PFSK-1 (cell line): ENCODE results near the gene TEX19.

ENCODE experiments used
- FOXP2 ChIP-seq: optimal IDR thresholded peaks from 2 replicates; pipeline ENCODE3; 2011; ENCODE audit warnings: borderline replicate concordance, control low read depth, inconsistent platforms; ENCODE audit not compliant: insufficient read depth; ENCODE audit errors: extremely low read length, extremely low read depth
- POLR2AphosphoS5 ChIP-seq: IDR thresholded peaks from 2 replicates; pipeline ENCODE4 v1.6.1; 2012; ENCODE audit warnings: low read depth, mild to moderate bottlenecking, control low read depth, low read length, moderate library complexity
- REST ChIP-seq, 2 experiments: IDR thresholded peaks; 2 replicates each; pipeline versions ENCODE4 v1.6.1 to v1.8.0; 2011 to 2012; ENCODE audit warnings: low read depth in 2 of 2, low read length in 2 of 2, control low read depth in 1 of 2, inconsistent platforms in 1 of 2, mild to moderate bottlenecking in 1 of 2, moderate library complexity in 1 of 2; ENCODE audit not compliant: insufficient read depth in 1 of 2
- SIN3A ChIP-seq: IDR thresholded peaks from 2 replicates; pipeline ENCODE4 v1.6.1; 2012; ENCODE audit warnings: mild to moderate bottlenecking, low read length, moderate library complexity, borderline replicate concordance; ENCODE audit not compliant: insufficient read depth
- TAF1 ChIP-seq: IDR thresholded peaks from 2 replicates; pipeline ENCODE4 v1.6.1; 2012; ENCODE audit warnings: low read length, control low read depth, borderline replicate concordance; ENCODE audit not compliant: insufficient read depth

TEX19 gene

GRCh38 chr17:82316651-82317393 is 42.2 kb upstream of the TEX19 start:
- no peak for TF ChIP-seq SIN3A

- no peak for TF ChIP-seq REST (IDR thresholded peaks at IDR 0.05; ENCODE audit: insufficient read depth in 1 of 2, low read depth in 2 of 2, low read length in 2 of 2)
- TF ChIP-seq FOXP2: no peak
- TF ChIP-seq SIN3A: no peak
- no peak for TF ChIP-seq POLR2AphosphoS5
- no peak for TF ChIP-seq TAF1
Observed at GRCh38 chr17:82317394-82318168, 41.5 kb upstream of the TEX19 start, which contains the start of gene CD7. Gene CD7 (minus strand): TSS chr17:82317608. CDS start chr17:82317495, 113 bp downstream.

DNA sequence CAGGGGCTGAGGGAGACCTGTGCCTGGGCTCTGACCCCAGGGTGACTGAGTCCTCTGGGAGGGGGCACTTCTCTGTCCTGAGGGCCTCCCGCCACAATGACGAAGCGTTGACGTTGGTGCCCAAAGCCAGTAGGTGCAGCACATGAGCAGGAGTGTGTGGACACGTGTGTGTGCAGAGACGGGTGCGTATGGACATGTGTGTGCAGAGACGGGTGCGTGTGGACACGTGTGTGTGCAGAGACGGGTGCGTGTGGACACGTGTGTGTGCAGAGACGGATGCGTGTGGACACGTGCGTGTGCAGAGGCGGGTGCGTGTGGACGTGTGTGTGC is 40.9 kb upstream of the TEX19 start:
- TF ChIP-seq REST (IDR thresholded peaks at IDR 0.05; ENCODE audit: insufficient read depth in 1 of 2, low read depth in 2 of 2, low read length in 2 of 2) (no peak), POLR2AphosphoS5 (no peak), SIN3A (no peak), FOXP2 (no peak), TAF1 (no peak)

DNA sequence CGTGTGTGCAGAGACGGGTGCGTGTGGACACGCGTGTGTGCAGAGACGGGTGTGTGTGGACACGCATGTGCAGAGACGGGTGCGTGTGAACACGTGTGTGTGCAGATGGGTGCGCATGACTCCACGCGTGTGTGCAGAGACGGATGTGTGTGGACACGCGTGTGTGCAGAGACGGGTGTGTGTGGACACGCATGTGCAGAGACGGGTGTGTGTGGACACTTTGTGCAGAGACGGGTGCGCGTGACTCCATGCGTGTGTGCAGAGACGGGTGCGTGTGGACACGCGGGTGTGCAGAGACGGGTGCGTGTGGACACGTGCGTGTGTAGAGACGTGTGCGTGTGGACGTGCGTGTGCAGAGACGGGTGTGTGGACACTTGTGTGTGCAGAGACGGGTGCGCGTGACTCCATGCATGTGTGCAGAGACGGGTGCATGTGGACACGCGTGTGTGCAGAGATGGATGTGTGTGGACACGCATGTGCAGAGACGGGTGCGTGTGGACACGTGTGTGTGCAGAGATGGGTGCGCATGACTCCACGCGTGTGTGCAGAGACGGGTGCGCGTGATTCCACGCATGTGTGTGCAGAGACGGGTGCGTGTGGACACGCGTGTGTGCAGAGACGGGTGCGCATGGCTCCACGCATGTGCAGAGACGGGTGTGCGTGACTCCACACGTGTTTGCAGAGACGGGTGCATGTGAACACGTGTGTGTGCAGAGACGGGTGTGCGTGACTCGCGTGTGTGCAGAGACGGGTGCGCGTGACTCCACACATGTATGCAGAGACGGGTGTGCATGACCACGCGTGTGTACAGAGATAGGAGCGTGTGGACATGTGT is 40.1 kb upstream of the TEX19 start:
- TF ChIP-seq POLR2AphosphoS5: no peak
- TF ChIP-seq SIN3A: no peak
- TF ChIP-seq REST (IDR thresholded peaks at IDR 0.05; ENCODE audit: insufficient read depth in 1 of 2, low read depth in 2 of 2, low read length in 2 of 2): no peak
- TF ChIP-seq TAF1: no peak
- TF ChIP-seq FOXP2: no peak

- TF ChIP-seq FOXP2: no peak
- TF ChIP-seq TAF1: no peak
- no peak for TF ChIP-seq REST (IDR thresholded peaks at IDR 0.05; ENCODE audit: insufficient read depth in 1 of 2, low read depth in 2 of 2, low read length in 2 of 2)
- no peak for TF ChIP-seq POLR2AphosphoS5
- no peak for TF ChIP-seq SIN3A
Observed at GRCh38 chr17:82319619-82320062, 39.4 kb upstream of the TEX19 start.
